NCI-H2029 treated with DMSO at 0.1 percent for 48 hours (cell line): Measurements from ENCODE around the gene RPS2.

ENCODE experiments used
- DNase-seq: peaks from one replicate; lab custom pipeline; 2025; lab: John Stamatoyannopoulos, UW

RPS2 gene

GRCh38 chr16:1998852-1999801 lies 34.5 kb upstream of the RPS2 start:
- DNase-seq: no peak

DNA sequence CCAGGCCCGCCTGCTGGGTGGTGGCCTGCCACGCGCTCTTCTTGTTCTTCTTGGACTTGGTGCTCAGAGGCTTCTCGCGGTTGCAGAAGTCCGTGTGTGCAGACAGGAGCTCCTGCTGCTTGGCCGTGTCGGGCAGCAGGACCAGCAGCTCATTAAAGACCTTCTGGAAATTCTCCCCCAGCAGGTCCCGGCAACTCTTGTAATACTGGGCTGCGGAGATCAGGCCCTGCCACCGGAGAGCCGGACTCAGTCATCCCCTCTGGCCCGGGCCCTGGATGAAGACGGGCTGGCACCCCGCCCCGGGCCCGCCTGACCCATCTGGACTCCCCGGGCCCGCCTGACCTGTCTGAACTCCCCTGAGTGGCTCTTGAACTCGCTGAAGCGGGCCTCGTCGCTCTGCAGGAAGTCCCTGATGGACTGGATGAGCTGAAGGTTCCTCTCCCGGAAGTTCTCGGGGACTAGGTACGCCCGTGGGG lies 33.8 kb upstream of the RPS2 start:
- no peak for DNase-seq

GRCh38 chr16:1997494-1998359 lies 33.1 kb upstream of the RPS2 start:
- no peak for DNase-seq

DNA sequence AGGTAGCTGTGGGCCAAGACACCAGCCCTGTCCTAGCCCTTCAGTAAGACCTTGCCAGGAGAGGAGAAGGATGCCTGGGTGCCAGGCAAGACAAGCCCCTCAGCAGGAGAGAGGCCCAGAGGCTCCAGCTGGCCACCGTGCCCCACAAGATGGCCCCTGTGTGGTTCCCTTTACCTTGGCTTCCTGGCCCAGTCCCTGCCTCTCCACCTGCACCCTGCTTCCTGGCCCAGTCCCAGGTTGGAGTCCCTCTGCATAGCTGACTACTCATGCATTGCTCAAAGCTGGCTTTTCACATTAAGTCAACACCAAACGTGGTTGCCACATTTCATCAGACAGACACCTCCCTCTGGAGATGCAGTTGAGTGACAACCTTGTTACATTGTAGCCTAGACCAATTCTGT lies 29.1 kb upstream of the RPS2 start:
- peak; percentile 19 for DNase-seq

DNA sequence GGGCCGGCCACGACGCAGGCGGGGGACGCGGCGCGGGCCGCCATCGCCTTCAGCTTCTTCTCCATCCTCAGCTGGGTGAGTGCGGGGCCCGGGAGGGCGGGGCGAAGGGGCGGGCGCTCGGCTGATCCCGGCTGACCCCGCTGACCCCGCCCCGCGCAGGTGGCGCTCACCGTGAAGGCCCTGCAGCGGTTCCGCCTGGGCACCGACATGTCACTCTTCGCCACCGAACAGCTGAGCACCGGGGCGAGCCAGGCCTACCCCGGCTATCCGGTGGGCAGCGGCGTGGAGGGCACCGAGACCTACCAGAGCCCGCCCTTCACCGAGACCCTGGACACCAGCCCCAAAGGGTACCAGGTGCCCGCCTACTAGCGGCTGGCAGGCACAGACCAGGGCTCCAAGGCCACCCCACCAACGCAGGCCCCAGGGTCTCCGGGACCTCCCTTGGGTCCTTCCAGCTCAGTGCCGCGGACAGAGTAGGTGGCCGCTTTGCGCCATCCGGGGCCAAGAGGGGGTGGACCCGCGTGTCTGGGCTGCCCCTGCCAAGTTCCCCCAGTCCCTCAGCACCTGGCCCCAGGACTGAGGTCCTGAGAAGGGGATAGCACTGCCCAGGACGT lies 28.2 kb upstream of the RPS2 start:
- no peak for DNase-seq

- no peak for DNase-seq
Measured at GRCh38 chr16:1991948-1992703, 27.5 kb upstream of the RPS2 start.

DNA sequence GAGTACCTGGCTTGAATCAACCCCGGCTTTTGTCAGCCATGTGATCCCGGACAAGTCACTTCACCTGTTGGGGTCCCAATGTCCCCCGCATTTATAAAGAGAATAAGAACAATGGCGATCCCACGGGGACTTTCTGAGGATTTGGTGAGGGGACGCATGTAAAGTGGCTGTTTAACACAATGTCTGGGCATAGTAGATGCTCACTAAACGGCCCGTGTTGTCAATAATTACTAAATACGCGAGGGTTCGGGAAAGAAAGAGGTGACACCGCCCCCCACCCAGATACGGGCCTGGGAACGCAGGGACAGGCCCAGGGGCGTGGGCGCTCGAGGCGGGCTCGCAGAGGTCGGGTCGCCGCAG lies 26.9 kb upstream of the RPS2 start:
- no peak for DNase-seq

DNA sequence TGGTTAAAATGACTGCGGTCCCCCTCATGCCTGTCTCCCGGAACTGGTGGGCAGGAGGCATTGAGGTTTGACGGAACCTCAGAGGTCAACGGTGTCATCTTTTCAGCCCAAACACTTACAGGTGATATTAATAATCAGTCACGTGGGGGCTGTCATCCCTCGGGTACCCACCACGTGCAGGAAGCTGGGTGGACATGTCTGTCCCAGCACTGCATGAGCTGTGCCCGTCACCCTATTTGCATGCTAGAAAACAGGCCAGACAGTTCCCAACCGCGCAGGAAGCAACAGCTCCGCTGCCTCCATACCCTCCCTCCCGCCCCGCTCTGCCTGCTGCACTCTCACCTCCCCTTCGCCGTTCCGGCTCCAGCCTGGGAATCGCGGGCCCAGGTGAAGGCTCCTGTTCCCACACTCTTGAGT lies 26.5 kb upstream of the RPS2 start:
- DNase-seq: no peak

GRCh38 chr16:1990351-1991134 lies 25.9 kb upstream of the RPS2 start:
- no peak for DNase-seq

DNA sequence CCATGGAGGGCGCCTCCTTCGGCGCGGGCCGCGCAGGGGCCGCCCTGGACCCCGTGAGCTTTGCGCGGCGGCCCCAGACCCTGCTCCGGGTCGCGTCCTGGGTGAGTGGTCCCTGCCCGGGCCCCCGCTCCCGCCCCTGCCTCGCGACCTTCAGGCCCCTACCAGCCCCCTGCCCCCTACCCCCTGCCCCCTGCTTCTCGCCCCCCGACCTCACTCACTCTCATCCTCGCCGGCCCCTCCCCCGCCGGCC lies 25.4 kb upstream of the RPS2 start:
- no peak for DNase-seq

- DNase-seq: no peak
Measured at GRCh38 chr16:1989209-1990100, 24.8 kb upstream of the RPS2 start, which contains the start of gene SYNGR3. Gene SYNGR3, plus strand, starts transcription at chr16:1989970. Its CDS starts 133 bp downstream, at chr16:1990103.

DNA sequence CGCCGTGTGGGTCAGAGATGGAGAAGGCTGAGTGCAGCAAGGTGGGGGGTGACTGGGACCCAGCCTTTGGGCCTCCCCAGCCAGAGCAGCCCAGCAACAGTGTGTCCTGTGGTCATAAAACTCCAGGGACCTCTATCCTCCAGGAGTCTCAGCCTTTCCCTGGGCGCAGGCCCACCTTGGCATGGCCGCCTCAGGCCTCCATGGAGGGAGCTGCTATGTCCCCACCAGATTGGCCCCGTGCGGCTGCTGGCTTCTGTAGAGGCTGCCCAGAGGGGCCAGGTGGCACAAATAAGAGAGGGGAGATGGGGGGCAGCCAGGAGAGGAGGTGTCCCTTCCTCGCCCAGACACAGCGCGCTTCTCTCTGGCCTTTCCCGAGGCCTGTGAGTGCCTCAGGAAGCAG lies 22.6 kb upstream of the RPS2 start:
- DNase-seq: no peak

DNA sequence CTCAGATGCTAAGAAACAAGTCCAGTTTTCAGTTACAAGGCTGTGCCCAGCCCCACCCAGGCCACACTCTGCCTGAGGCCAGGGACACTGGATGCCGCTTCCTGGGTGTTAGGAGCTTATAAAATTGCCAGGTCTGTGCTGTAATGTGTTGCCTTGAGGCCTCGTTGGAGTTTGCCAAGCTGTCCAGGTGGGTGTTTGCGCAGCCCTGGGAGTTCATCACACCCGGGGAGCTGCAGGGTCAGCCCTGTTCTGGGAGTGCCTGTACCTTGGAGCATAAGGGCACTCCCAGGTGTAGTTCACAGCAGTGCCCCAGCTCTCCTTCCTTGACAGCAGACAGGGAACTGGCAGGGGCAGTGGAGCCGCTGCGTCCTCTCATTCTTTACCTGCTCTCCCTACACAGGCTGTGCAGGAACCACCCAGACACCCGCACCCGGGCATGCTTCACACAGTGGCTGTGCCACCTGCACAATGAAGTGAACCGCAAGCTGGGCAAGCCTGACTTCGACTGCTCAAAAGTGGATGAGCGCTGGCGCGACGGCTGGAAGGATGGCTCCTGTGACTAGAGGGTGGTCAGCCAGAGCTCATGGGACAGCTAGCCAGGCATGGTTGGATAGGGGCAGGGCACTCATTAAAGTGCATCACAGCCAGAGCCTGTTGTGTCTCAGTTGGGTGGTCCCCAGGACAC lies 21.0 kb upstream of the RPS2 start:
- DNase-seq: no peak

DNA sequence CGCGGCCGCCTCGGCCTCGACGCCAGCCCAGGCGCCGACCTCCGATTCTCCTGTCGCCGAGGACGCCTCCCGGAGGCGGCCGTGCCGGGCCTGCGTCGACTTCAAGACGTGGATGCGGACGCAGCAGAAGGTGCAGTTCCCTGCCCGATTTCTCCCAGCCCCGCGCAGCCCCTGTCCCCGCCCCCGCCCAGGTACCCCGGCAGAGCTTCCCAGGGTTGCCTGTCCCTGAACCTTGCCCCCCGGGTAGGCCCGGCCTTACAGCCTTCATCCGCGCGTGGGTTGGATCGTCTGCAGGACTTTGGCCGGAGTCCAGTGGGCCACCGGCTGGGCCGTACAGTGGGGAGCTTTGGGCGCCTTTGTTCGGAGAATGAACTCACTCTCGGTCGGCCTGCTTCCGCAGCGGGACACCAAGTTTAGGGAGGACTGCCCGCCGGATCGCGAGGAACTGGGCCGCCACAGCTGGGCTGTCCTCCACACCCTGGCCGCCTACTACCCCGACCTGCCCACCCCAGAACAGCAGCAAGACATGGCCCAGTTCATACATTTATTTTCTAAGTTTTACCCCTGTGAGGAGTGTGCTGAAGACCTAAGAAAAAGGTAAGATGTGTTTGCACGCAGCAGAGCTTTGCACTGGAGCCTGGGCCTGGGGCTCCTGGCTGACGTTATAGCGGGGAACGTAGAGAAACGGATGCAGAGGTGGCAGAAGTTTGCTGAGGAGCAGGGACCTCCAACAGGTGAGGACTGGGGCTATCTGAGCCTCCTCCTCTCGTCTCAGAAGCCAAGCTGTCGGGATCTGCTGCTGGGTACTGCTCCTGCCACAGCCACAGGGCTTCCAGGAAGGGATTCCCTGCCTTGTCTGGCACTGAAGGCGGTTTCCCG lies 20.0 kb upstream of the RPS2 start:
- DNase-seq: no peak

- peak; percentile 42 for DNase-seq
Measured at GRCh38 chr16:1983544-1984346, 19.1 kb upstream of the RPS2 start, which contains the start of gene GFER. Gene GFER, plus strand, starts transcription at chr16:1984193. Its CDS starts 26 bp downstream, at chr16:1984219.

DNA sequence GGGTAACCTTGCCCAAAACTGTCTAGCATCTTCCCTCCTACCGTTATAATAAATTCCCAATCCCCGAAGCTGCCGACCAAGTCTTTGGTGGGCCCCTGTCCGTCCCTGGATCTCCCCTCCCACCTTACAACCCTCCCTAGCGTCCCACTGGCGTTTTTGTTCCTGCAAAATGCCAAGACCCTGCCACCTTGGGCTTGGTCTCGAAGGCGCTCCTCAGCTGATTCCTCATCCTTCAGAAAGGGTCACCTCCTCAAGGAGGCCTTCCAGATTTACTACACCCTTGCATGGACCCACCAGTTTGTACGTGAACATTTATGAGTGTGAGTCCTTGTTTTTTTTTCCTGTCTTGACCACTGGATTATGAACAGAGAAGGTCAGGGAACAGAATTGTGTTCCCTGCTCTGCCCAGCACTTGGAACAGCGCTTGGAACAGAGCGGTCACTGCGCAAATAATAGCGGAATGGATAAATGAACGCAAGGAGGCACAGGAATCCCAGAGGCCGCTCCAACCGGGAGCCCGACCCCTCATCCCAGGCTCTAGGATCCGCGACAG lies 18.4 kb upstream of the RPS2 start:
- no peak for DNase-seq

DNA sequence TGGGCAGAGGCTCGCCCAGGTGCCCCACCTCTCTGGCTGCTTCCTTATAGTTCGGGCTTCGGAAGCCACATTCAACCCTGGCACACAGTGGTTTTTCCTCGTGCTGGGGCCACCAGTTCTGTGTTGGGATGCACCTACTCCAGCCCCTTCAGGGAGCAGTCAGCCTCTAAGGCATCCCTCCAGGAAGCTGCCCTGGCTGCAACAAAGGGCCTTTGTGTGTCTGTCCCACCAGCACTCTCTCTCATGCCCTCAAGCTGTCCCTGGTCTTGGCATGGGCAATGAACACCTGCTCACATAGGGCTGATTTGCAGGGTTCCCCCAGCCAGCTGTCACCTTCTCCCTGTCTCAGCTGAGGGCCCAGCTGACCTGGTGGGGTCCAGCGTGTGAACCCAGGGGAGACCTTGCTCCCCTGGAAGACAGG lies 17.4 kb upstream of the RPS2 start:
- DNase-seq: no peak
